Neutrophil (primary cell): ENCODE results near the gene UBE2L6.

Source experiments
- H3K27ac ChIP-seq: fragments of 200-600 bp; sonication (generic); 2 replicates; pipeline ENCODE4 v1.5.1; 2016; ENCODE audit warnings: mild to moderate bottlenecking, moderate library complexity
- H3K27me3 ChIP-seq: fragments of 200-600 bp; sonication (generic); 2 replicates; pipeline ENCODE4 v1.6.0; 2016; ENCODE audit warnings: mild to moderate bottlenecking
- H3K36me3 ChIP-seq: fragments of 200-600 bp; sonication (generic); 2 replicates; pipeline ENCODE4 v1.5.1; 2017
- H3K4me1 ChIP-seq, 2 experiments: fragments of 200-600 bp in 1 of 2; sonication (generic) in 1 of 2; 1 replicate in 1 of 2; 2 replicates in 1 of 2; pipeline versions ENCODE4 v1.5.1 to v1.6.1; 2013 to 2016; ENCODE audit warnings: low read depth in 1 of 2, low read length in 1 of 2, mild to moderate bottlenecking in 1 of 2, moderate library complexity in 1 of 2; ENCODE audit not compliant: control insufficient read depth in 1 of 2, insufficient read depth in 1 of 2
- H3K4me3 ChIP-seq, 2 experiments: fragments of 200-600 bp in 1 of 2; sonication (generic) in 1 of 2; 1 replicate in 1 of 2; 2 replicates in 1 of 2; pipeline ENCODE4 v1.5.1; 2013 to 2016; ENCODE audit warnings: low read depth in 1 of 2, low read length in 1 of 2, mild to moderate bottlenecking in 1 of 2, moderate library complexity in 1 of 2
- H3K9me3 ChIP-seq: fragments of 200-600 bp; sonication (generic); 2 replicates; pipeline ENCODE4 v1.5.1; 2016
- TF ChIP-seq, protein P1 (sequence below): fragments of 200-600 bp; sonication (generic); IDR thresholded peaks from 2 replicates; pipeline ENCODE4 v1.5.1; 2016; ENCODE audit warnings: antibody characterized with exemption

The UBE2L6 gene

GRCh38 chr11:57502870-57503269 is 64.6 kb downstream of the UBE2L6 start:
- peaks cover 6 to 9% of the 10 kb centered on the region in 2 experiments for H3K4me1 ChIP-seq
- no peak overlapping the region for H3K4me3 ChIP-seq
- TF ChIP-seq, protein P1, sequence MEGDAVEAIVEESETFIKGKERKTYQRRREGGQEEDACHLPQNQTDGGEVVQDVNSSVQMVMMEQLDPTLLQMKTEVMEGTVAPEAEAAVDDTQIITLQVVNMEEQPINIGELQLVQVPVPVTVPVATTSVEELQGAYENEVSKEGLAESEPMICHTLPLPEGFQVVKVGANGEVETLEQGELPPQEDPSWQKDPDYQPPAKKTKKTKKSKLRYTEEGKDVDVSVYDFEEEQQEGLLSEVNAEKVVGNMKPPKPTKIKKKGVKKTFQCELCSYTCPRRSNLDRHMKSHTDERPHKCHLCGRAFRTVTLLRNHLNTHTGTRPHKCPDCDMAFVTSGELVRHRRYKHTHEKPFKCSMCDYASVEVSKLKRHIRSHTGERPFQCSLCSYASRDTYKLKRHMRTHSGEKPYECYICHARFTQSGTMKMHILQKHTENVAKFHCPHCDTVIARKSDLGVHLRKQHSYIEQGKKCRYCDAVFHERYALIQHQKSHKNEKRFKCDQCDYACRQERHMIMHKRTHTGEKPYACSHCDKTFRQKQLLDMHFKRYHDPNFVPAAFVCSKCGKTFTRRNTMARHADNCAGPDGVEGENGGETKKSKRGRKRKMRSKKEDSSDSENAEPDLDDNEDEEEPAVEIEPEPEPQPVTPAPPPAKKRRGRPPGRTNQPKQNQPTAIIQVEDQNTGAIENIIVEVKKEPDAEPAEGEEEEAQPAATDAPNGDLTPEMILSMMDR = no peak
- H3K36me3 ChIP-seq = peaks cover 7% of the 10 kb centered on the region
- H3K27ac ChIP-seq = no peak overlapping the region
- H3K9me3 ChIP-seq = no peaks in the 10 kb centered on the region
- no peaks in the 10 kb centered on the region for H3K27me3 ChIP-seq

DNA sequence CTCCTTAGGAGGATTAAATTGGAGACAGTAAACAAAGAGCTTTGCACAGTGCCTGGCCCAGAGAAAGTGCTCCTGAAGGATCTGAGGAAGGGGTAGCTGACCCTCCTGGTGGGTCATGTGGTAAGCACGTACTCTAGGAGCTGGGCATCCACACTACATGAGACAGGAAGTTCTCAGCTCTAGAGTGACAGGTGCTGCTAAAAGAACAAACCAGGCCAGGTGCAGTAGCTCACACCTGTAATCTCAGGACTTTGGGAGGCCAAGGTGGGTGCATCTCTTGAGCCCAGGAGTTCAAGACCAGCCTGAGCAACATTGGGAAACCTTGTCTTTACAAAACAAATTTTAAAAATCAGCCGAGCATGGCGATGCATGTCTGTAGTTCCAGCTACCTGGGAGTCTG is 65.1 kb downstream of the UBE2L6 start:
- Histone ChIP-seq H3K4me1 (peaks cover 6 to 9% of the 10 kb centered on the region in 2 experiments), H3K36me3 (peaks cover 7% of the 10 kb centered on the region), H3K9me3 (no peaks in the 10 kb centered on the region), H3K4me3 (no peak overlapping the region), H3K27ac (no peak overlapping the region), H3K27me3 (no peaks in the 10 kb centered on the region)
- TF ChIP-seq, protein P1 = no peak

GRCh38 chr11:57501953-57502352 is 65.5 kb downstream of the UBE2L6 start:
- Histone ChIP-seq H3K27ac (no peak overlapping the region), H3K36me3 (peaks cover 7% of the 10 kb centered on the region), H3K4me1 (peaks cover 6 to 9% of the 10 kb centered on the region in 2 experiments), H3K4me3 (no peak overlapping the region), H3K9me3 (no peaks in the 10 kb centered on the region), H3K27me3 (no peaks in the 10 kb centered on the region)
- TF ChIP-seq, protein P1 = no peak
